Measurements from ENCODE around the gene PCDHGA6.

The PCDHGA6 gene

GRCh38 chr5:141422742-141423291 lies 49.1 kb downstream of the PCDHGA6 start:
- DNase-seq, result no peak

DNA sequence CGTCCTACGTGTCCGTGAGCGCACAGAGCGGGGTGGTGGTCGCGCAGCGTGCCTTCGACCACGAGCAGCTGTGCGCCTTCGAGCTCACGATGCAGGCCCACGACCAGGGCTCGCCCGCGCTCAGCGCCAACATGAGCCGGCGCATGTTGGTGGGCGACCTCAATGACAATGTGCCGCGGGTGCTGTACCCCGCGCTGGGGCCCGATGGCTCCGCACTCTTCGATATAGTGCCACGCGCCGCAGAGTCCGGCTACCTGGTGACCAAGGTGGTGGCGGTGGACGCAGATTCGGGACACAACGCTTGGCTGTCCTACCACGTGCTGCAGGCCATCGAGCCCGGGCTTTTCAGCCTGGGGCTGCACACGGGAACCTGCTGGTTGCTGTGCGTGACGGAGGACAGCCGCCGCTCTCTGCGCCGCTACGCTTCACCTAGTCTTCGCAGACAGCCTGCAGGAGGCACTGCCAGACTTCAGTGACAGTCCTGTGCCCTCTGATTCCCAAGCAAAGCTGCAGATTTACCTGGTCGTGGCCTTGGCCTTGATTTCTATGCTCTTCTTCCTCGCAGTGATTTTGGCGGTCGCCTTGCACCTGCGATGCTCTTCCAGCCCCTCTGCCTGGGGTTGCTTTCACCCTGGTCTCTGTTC lies 54.2 kb downstream of the PCDHGA6 start:
- no peak for DNase-seq
